AG04449 (cell line): ENCODE data around the gene DRAM1.
"Not testable (repeated sequence)": the region's sequence is repeated elsewhere in the genome, so short reads cannot be mapped to it uniquely, and the experiment has no call there.

Experiments used
- CTCF ChIA-PET: fragments of 350-600 bp; formaldehyde crosslinking; extraction: SDS; loops from one replicate; lab custom pipeline; 2021; ENCODE audit warnings: antibody characterized with exemption; lab: Yijun Ruan, JAX
- POLR2A ChIA-PET: fragments of 400-600, 350-600 bp; formaldehyde crosslinking; extraction: SDS; loops from one replicate; lab custom pipeline; 2020; ENCODE audit warnings: antibody characterized with exemption, inconsistent platforms; lab: Yijun Ruan, JAX
- DNase-seq: peaks from one replicate; pipeline ENCODE4 v3.0.0-alpha.2; 2010; ENCODE audit warnings: low read depth, low spot score
- H3K4me3 ChIP-seq: 2 replicates; pipeline ENCODE4 v1.5.1; 2011; ENCODE audit warnings: low read depth, mild to moderate bottlenecking, control low read depth, low read length
- TF ChIP-seq, protein P1 (sequence below): IDR thresholded peaks from one replicate; pipeline ENCODE4 v1.5.1; 2011; ENCODE audit warnings: mild to moderate bottlenecking, moderate library complexity, low read length, control low read depth, inconsistent platforms; ENCODE audit not compliant: insufficient read depth; ENCODE audit errors: missing control alignments

DRAM1 gene

DNA sequence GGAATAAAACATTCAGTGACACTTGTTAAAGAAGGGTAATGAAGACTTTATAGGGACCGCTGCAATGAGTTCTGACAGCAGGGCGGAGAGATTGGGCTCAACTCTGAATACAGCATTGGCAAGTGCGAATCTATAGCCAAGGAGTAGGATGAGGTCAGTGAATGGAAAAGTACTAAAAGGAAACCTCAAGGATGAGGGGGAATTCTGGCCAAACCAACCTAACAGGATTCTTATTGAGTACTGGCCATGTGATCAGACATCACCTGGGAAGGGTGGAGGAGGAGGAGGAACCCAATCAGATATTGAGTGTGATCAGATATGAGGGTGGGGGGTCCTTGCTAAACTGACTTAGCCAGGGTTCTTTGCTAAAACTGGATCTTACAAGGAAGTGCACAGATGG is 31.0 kb downstream of the DRAM1 start:
- DNase-seq: no peak
- no peak overlapping the region for H3K4me3 ChIP-seq
- TF ChIP-seq, protein P1, sequence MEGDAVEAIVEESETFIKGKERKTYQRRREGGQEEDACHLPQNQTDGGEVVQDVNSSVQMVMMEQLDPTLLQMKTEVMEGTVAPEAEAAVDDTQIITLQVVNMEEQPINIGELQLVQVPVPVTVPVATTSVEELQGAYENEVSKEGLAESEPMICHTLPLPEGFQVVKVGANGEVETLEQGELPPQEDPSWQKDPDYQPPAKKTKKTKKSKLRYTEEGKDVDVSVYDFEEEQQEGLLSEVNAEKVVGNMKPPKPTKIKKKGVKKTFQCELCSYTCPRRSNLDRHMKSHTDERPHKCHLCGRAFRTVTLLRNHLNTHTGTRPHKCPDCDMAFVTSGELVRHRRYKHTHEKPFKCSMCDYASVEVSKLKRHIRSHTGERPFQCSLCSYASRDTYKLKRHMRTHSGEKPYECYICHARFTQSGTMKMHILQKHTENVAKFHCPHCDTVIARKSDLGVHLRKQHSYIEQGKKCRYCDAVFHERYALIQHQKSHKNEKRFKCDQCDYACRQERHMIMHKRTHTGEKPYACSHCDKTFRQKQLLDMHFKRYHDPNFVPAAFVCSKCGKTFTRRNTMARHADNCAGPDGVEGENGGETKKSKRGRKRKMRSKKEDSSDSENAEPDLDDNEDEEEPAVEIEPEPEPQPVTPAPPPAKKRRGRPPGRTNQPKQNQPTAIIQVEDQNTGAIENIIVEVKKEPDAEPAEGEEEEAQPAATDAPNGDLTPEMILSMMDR: no peak
- POLR2A ChIA-PET: no interaction called here
- CTCF ChIA-PET: no interaction called here

DNA sequence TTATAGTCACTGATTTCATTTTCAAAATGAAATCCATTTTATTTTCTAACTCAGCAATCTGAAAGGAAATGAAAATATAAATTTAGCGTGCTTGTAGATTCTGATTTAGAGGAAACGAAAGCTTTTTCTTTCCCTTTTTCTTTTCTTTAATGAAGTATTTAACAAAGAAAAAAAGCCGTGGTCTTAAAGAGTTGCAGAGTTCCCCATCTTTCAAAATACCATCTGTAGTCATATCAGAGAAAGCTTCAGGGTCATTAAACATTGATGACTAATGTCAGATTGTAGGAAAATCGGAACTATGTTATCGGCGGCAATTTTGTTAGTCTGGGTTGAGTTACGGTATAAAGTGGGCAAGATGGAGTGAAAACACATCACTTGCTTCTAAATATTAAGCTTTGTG is 32.3 kb downstream of the DRAM1 start:
- CTCF ChIA-PET: interaction anchor here (1.1 to 1.2 kb wide), 3 partner anchors 9 to 79 kb away, joined by 3 to 4 read pairs (median 3); partner anchors contain the start of gene GNPTAB
- no peak for DNase-seq
- TF ChIP-seq, protein P1: no peak
- H3K4me3 ChIP-seq: no peak overlapping the region
- POLR2A ChIA-PET: no interaction called here

DNA sequence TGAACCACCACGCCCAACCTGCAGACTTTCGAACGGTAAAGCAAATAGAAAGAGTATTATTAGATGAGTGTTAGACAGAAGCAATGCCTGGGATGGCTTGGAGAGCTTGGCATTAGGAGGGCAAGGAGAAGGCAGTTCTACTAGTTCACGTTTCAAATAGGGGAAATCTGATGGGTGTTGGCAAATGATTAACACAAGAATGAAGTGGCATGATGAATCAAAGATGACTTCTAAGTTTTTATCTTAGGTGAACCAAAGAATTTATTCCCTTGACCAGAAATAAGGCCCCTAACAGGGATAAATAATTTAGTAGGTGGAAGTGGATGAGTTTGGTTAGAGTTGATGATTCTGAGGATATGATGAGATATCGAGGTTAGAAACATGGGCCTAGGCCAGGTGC is 38.5 kb downstream of the DRAM1 start:
- POLR2A ChIA-PET: no interaction called here
- CTCF ChIA-PET: interaction anchor here (1.1 kb wide), 1 partner anchor 901 kb away, joined by 3 read pairs; no protein-coding TSS in a partner anchor
- DNase-seq: no peak
- TF ChIP-seq, protein P1: no peak
- H3K4me3 ChIP-seq: no peak overlapping the region

DNA sequence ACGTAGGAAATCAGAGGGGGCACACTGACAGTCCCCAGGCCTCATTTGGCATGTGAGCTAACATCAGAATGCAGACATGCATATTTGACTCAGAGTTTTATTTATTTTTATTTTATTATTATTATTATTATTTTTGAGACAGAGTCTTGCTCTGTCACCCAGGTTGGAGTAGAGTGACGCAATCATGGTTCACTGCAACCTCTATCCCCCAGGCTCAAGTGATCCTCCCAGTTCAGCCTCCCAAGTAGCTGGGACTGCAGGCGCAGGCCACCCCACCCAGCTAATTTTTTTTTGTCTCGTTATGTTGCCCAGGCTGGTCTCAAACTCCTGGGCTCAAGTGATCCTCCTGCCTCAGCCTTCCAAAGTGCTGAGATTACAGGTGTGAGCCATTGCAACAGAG is 41.4 kb downstream of the DRAM1 start:
- POLR2A ChIA-PET, H3K4me3 ChIP-seq, DNase-seq: not testable (repeated sequence)
- CTCF ChIA-PET: interaction anchor here (1.0 to 2.1 kb wide), 13 partner anchors 9 to 821 kb away, joined by 3 to 6 read pairs (median 4); no protein-coding TSS in a partner anchor

DNA sequence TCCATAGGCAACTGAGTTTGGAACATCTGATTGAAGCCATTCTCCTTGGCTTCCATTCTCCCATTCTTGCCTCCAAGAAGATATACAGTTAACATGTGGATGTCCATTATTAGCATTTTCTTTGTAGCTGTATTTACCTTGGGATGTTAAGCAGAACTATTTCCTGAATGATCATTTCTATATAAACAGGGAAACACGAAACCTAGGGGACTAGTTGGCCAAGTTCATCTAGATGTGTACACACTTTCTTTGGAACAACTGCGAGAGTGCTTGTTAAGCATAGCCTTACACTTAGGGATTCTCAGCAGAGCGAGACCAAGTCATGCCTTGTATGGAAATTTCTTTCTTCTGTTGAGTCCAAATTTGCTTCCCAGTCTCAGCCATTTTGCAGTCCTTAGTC is 42.1 kb downstream of the DRAM1 start:
- TF ChIP-seq, protein P1: no peak
- ChIA-PET POLR2A (no interaction called here), CTCF (interaction anchor here (1.0 to 2.1 kb wide), 6 partner anchors 13 to 174 kb away, joined by 3 to 6 read pairs (median 4); no protein-coding TSS in a partner anchor)
- no peak overlapping the region for H3K4me3 ChIP-seq
- no peak for DNase-seq

DNA sequence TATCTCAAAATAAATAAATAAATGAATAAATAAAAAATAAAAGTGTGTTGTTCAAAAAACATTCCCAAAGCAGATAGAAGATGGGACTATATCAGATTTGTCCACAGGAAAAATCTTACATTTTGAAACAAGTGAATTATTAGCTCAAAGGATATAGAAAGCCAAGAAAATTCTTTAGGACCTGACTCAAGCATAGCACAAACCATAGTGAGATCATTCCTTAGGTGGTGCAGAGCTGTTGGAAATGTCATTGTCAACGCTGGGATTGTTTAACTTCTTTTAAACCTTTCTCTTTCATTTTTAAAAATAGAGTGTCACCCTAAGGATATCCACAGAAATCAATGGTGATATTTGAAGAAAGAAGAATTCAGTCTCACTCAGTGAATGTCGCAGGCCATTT is 43.5 kb downstream of the DRAM1 start:
- TF ChIP-seq, protein P1: no peak
- no peak for DNase-seq
- ChIA-PET POLR2A (no interaction called here), CTCF (interaction anchor here (0.7 to 2.1 kb wide), 4 partner anchors 16 to 820 kb away, joined by 3 to 6 read pairs (median 3); no protein-coding TSS in a partner anchor)
- H3K4me3 ChIP-seq: no peak overlapping the region
